Colonic mucosa (tissue), 4 donors: ENCODE results near the gene SNX18. TPM values are rescaled to one million over a fixed set of nuclear protein-coding genes. Genes with fewer than 3 reads are reported as not detected.
"Not testable (repeated sequence)": the region's sequence is repeated elsewhere in the genome, so short reads cannot be mapped to it uniquely, and the experiment has no call there.

ENCODE experiments used
- DNase-seq: peaks from one replicate; pipeline ENCODE4 v3.0.0-alpha.2; 2020
- H3K27ac ChIP-seq: fragments of 200-600 bp; one replicate; pipeline ENCODE4 v1.8.0; 2021
- H3K27me3 ChIP-seq: fragments of 200-600 bp; one replicate; pipeline ENCODE4 v1.8.0; 2021
- H3K36me3 ChIP-seq: fragments of 200-600 bp; one replicate; pipeline ENCODE4 v1.8.0; 2021
- H3K4me1 ChIP-seq: fragments of 200-600 bp; one replicate; pipeline ENCODE4 v1.8.0; 2021; ENCODE audit warnings: mild to moderate bottlenecking
- H3K4me3 ChIP-seq: fragments of 200-600 bp; one replicate; pipeline ENCODE4 v1.8.0; 2021
- H3K9ac ChIP-seq, 2 donors: one replicate each; pipeline ENCODE4 v1.7.0; 2013; ENCODE audit warnings: control low read depth in 2 of 2, low read depth in 2 of 2, low read length in 2 of 2
- H3K9me3 ChIP-seq: fragments of 200-600 bp; one replicate; pipeline ENCODE4 v1.8.0; 2021
- intact Hi-C: fragments of 100-400 bp; cut with DNase I; formaldehyde crosslinking; loops from one replicate; pipeline ENCODE4 v1.14.1; 2022
- total RNA-seq, 2 donors: library from RNA; stranded (reverse); fragmentation: NEBNext Ultra II Directional in 1 of 2; extraction: Animal tissue kit (Norgen Biotek cat#: 25700) in 1 of 2; gene quantifications; one replicate each; pipeline ENCODE4 v1.2.1, GENCODE V29; 2021
- TF ChIP-seq, protein P1 (sequence below): fragments of 200-600 bp; IDR thresholded peaks from one replicate; pipeline ENCODE4 v1.8.0; 2022; ENCODE audit warnings: antibody characterized with exemption, mild to moderate bottlenecking
- donor health status: healthy.
- donor health status: DM: no; HTN: no; CAD: no.
- donor health status: DM: no; HTN: no; CAD: no.

Gene SNX18
- total RNA-seq, 2 donors from 2014 or later, result 13.4 to 14.4 TPM

- no peak overlapping the region for H3K9ac ChIP-seq
- DNase-seq, result no peak
- intact Hi-C loops, result no loop called here
- no peaks in the 10 kb centered on the region for H3K9me3 ChIP-seq
- no peaks in the 10 kb centered on the region for H3K36me3 ChIP-seq
- no peak overlapping the region for H3K4me3 ChIP-seq
- TF ChIP-seq, protein P1, sequence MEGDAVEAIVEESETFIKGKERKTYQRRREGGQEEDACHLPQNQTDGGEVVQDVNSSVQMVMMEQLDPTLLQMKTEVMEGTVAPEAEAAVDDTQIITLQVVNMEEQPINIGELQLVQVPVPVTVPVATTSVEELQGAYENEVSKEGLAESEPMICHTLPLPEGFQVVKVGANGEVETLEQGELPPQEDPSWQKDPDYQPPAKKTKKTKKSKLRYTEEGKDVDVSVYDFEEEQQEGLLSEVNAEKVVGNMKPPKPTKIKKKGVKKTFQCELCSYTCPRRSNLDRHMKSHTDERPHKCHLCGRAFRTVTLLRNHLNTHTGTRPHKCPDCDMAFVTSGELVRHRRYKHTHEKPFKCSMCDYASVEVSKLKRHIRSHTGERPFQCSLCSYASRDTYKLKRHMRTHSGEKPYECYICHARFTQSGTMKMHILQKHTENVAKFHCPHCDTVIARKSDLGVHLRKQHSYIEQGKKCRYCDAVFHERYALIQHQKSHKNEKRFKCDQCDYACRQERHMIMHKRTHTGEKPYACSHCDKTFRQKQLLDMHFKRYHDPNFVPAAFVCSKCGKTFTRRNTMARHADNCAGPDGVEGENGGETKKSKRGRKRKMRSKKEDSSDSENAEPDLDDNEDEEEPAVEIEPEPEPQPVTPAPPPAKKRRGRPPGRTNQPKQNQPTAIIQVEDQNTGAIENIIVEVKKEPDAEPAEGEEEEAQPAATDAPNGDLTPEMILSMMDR, result no peak
- no peaks in the 10 kb centered on the region for H3K4me1 ChIP-seq
- no peaks in the 10 kb centered on the region for H3K27me3 ChIP-seq
- H3K27ac ChIP-seq, result no peak overlapping the region
These were observed 17.7 kb downstream of the SNX18 start for GRCh38 chr5:54535149-54535844.

GRCh38 chr5:54536375-54536774 lies 18.8 kb downstream of the SNX18 start:
- H3K4me1 ChIP-seq, DNase-seq: not testable (repeated sequence)

DNA sequence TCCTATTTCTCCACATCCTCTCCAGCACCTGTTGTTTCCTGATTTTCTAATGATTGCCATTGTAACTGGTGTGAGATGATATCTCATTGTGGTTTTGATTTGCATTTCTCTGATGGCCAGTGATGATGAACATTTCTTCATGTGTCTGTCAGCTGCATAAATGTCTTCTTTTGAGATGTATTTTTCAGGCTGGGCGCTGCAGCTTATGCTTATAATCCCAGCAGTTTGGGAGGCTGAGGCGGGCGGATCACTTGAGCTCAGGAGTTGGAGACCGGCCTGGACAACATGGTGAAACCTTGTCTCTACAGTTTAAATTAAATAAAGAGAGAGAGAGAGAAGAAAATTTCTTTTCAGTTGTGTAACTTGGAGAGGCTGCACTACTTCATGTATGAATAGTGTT lies 19.3 kb downstream of the SNX18 start:
- H3K36me3 ChIP-seq, DNase-seq, H3K9me3 ChIP-seq, H3K27me3 ChIP-seq, H3K9ac ChIP-seq, H3K4me1 ChIP-seq, H3K4me3 ChIP-seq, intact Hi-C loops, H3K27ac ChIP-seq: not testable (repeated sequence)

More at GRCh38 chr5:54536375-54536774, 18.8 kb downstream of the SNX18 start:
- H3K36me3 ChIP-seq, H3K9ac ChIP-seq, H3K4me3 ChIP-seq, H3K27ac ChIP-seq, H3K27me3 ChIP-seq, H3K9me3 ChIP-seq, intact Hi-C loops: not testable (repeated sequence)

DNA sequence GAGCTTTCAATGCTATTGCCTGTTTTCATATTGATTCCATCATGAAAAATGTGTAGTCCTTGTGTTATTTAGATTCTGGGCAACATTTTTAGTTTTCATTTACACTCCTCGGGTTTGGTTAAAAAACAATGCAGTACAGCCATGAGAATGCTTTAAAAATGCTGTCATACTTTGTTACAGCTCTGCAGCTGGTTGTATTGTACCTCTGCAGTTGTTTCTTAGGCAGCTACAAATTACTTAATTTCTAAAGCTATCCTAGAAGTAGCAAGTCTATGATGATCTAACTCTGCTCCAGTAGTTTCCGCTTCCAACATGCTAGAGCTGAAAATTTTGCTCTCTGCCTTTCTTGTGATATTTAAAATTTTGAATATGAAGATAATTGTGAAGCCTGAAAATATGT lies 20.2 kb downstream of the SNX18 start:
- intact Hi-C loops, result no loop called here
- TF ChIP-seq, protein P1, result no peak
- H3K36me3 ChIP-seq, result no peaks in the 10 kb centered on the region
- H3K9ac ChIP-seq, result no peak overlapping the region
- DNase-seq, result no peak
- H3K27me3 ChIP-seq, result no peaks in the 10 kb centered on the region
- no peaks in the 10 kb centered on the region for H3K9me3 ChIP-seq
- no peak overlapping the region for H3K27ac ChIP-seq
- no peak overlapping the region for H3K4me3 ChIP-seq
- no peaks in the 10 kb centered on the region for H3K4me1 ChIP-seq

DNA sequence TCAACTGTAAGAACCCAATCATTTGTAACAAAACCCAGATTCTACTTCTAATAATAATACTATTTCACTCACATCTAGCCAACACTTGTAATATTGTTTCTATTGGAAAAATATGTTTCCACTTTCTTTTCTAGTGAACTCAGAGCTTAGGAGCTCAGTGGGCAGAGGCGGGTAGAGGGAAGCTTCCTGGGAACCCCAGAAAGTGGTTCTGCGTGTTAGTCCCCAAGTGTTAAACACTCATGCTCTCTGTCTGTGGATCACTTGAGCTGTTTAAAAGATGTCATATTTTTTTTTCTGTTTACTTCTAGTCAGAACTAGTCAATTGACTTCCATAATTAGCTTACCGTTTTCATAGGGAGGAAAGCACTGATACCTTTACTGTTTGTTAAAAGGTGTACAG lies 20.6 kb downstream of the SNX18 start:
- H3K4me1 ChIP-seq, result no peaks in the 10 kb centered on the region
- H3K27me3 ChIP-seq, result no peaks in the 10 kb centered on the region
- H3K36me3 ChIP-seq, result no peaks in the 10 kb centered on the region
- no peak overlapping the region for H3K4me3 ChIP-seq
- no peak for DNase-seq
- TF ChIP-seq, protein P1, result no peak
- intact Hi-C loops, result no loop called here
- H3K27ac ChIP-seq, result no peak overlapping the region
- H3K9me3 ChIP-seq, result no peaks in the 10 kb centered on the region
- H3K9ac ChIP-seq, result no peak overlapping the region

GRCh38 chr5:54539001-54539400 lies 21.4 kb downstream of the SNX18 start:
- Histone ChIP-seq H3K36me3 (no peaks in the 10 kb centered on the region), H3K4me1 (no peaks in the 10 kb centered on the region), H3K9ac (no peak overlapping the region), H3K27me3 (no peaks in the 10 kb centered on the region), H3K9me3 (no peaks in the 10 kb centered on the region), H3K27ac (no peak overlapping the region), H3K4me3 (no peak overlapping the region)
- TF ChIP-seq, protein P1, result no peak
- no peak for DNase-seq
- intact Hi-C loops, result no loop called here
